ENCODE measurements around the gene KRTAP4-5. TPM values are rescaled to one million over a fixed set of nuclear protein-coding genes. Genes with fewer than 3 reads are reported as not detected.
"Not testable (repeated sequence)": the region's sequence is repeated elsewhere in the genome, so short reads cannot be mapped to it uniquely, and the experiment has no call there.

The KRTAP4-5 gene
- total RNA-seq, 5 donors from 2014 or later (not counting 1 experiment from before 2014, with no cell fraction given): not detected

GRCh38 chr17:41116297-41116696 lies 33.3 kb downstream of the KRTAP4-5 start:
- H3K4me1 Mint-ChIP-seq: peaks cover 15 to 30% (median 26%) of the 10 kb centered on the region in 3 donors
- peaks cover 0 to 6% (median 0%) of the 10 kb centered on the region in 3 donors for H3K9me3 Mint-ChIP-seq
- peaks cover 3 to 7% of the 10 kb centered on the region in 2 experiments for H3K4me1 ChIP-seq (ENCODE audit: control insufficient read depth in 1 of 2, extremely low read depth in 1 of 2, insufficient read depth in 2 of 2, low read length in 2 of 2)
- DNase-seq: no peak
- H3K4me3 Mint-ChIP-seq: no peak overlapping the region
- 29% methylated on average over 1 of the region's 5 CpGs for WGBS (ENCODE audit: insufficient coverage)
- H3K27me3 ChIP-seq (replicated peaks in 1 of 2; ENCODE audit: control insufficient read depth in 2 of 2, extremely low read depth in 1 of 2, insufficient read depth in 2 of 2, low read length in 1 of 2): peaks cover 0 to 7% of the 10 kb centered on the region in 2 experiments
- peak overlapping the region in 1 of 2 donors; percentile 12 for H3K27ac Mint-ChIP-seq
- H3K4me3 ChIP-seq (ENCODE audit: control insufficient read depth in 1 of 2, extremely low read depth in 1 of 2, low read length in 1 of 2): no peak overlapping the region
- no peaks in the 10 kb centered on the region for H3K9me3 ChIP-seq
- H3K36me3 Mint-ChIP-seq: peaks cover 4% of the 10 kb centered on the region
- no peak for ATAC-seq (replicated peaks in 1 of 4)
- ChIA-PET CTCF (interaction anchor here in 1 of 2 donors (0.6 kb wide), 1 partner anchor 778 kb away, joined by 3 read pairs; no protein-coding TSS in a partner anchor), POLR2A (no interaction called here)
- no peak overlapping the region for H3K27ac ChIP-seq (ENCODE audit: low read length)
- no peaks in the 10 kb centered on the region for H3K36me3 ChIP-seq (ENCODE audit: control insufficient read depth in 2 of 2, extremely low read depth in 1 of 2, insufficient read depth in 1 of 2, low read length in 1 of 2)
- H3K27me3 Mint-ChIP-seq: peaks cover 7% of the 10 kb centered on the region in 2 donors

GRCh38 chr17:41111151-41111885 lies 38.3 kb downstream of the KRTAP4-5 start:
- Mint-ChIP-seq H3K4me1 (peaks cover 3 to 10% (median 7%) of the 10 kb centered on the region in 3 donors), H3K4me3 (no peak overlapping the region), H3K27me3 (peaks cover 0 to 8% of the 10 kb centered on the region in 2 donors), H3K9me3 (peaks cover 0 to 11% (median 0%) of the 10 kb centered on the region in 3 donors), H3K27ac (no peak overlapping the region), H3K36me3 (peaks cover 8% of the 10 kb centered on the region)
- Histone ChIP-seq H3K36me3 (ENCODE audit: control insufficient read depth in 2 of 2, extremely low read depth in 1 of 2, insufficient read depth in 1 of 2, low read length in 1 of 2) (no peaks in the 10 kb centered on the region), H3K4me1 (ENCODE audit: control insufficient read depth in 1 of 2, extremely low read depth in 1 of 2, insufficient read depth in 2 of 2, low read length in 2 of 2) (no peaks in the 10 kb centered on the region), H3K4me3 (ENCODE audit: control insufficient read depth in 1 of 2, extremely low read depth in 1 of 2, low read length in 1 of 2) (no peak overlapping the region), H3K27me3 (replicated peaks in 1 of 2; ENCODE audit: control insufficient read depth in 2 of 2, extremely low read depth in 1 of 2, insufficient read depth in 2 of 2, low read length in 1 of 2) (peaks cover 0 to 6% of the 10 kb centered on the region in 2 experiments), H3K27ac (ENCODE audit: low read length) (no peak overlapping the region), H3K9me3 (no peaks in the 10 kb centered on the region)
- ChIA-PET CTCF (no interaction called here), POLR2A (no interaction called here)
- ATAC-seq (replicated peaks in 1 of 4) (no peak), DNase-seq (no peak)
- WGBS (ENCODE audit: insufficient coverage): no CpG with 5 or more reads among the region's 2 CpGs

GRCh38 chr17:41108728-41109386 lies 40.8 kb downstream of the KRTAP4-5 start:
- H3K27ac ChIP-seq (ENCODE audit: low read length); H3K4me3 ChIP-seq (ENCODE audit: control insufficient read depth in 1 of 2, extremely low read depth in 1 of 2, low read length in 1 of 2); H3K27me3 ChIP-seq (replicated peaks in 1 of 2; ENCODE audit: control insufficient read depth in 2 of 2, extremely low read depth in 1 of 2, insufficient read depth in 2 of 2, low read length in 1 of 2); CTCF ChIA-PET; H3K4me1 ChIP-seq (ENCODE audit: control insufficient read depth in 1 of 2, extremely low read depth in 1 of 2, insufficient read depth in 2 of 2, low read length in 2 of 2); H3K4me3 Mint-ChIP-seq; H3K36me3 ChIP-seq (ENCODE audit: control insufficient read depth in 2 of 2, extremely low read depth in 1 of 2, insufficient read depth in 1 of 2, low read length in 1 of 2); H3K9me3 ChIP-seq; POLR2A ChIA-PET; H3K27ac Mint-ChIP-seq; ATAC-seq (replicated peaks in 1 of 4); H3K36me3 Mint-ChIP-seq; DNase-seq; H3K4me1 Mint-ChIP-seq: not testable (repeated sequence)
- WGBS (ENCODE audit: insufficient coverage): no CpG with 5 or more reads among the region's 1 CpG
- H3K9me3 Mint-ChIP-seq: peaks cover 0 to 11% (median 0%) of the 10 kb centered on the region in 3 donors
- H3K27me3 Mint-ChIP-seq: peaks cover 5 to 10% of the 10 kb centered on the region in 2 donors

- POLR2A ChIA-PET: no interaction called here
- Mint-ChIP-seq H3K4me1 (peaks cover 3 to 10% (median 6%) of the 10 kb centered on the region in 3 donors), H3K27ac (no peak overlapping the region), H3K9me3 (peaks cover 0 to 11% (median 0%) of the 10 kb centered on the region in 3 donors), H3K27me3 (peaks cover 5 to 10% of the 10 kb centered on the region in 2 donors), H3K36me3 (peaks cover 6% of the 10 kb centered on the region), H3K4me3 (no peak overlapping the region)
- H3K27me3 ChIP-seq (replicated peaks in 1 of 2; ENCODE audit: control insufficient read depth in 2 of 2, extremely low read depth in 1 of 2, insufficient read depth in 2 of 2, low read length in 1 of 2): no peaks in the 10 kb centered on the region
- DNase-seq: no peak
- WGBS (ENCODE audit: insufficient coverage): no CpG with 5 or more reads among the region's 1 CpG
- no peaks in the 10 kb centered on the region for H3K9me3 ChIP-seq
- no peak overlapping the region for H3K27ac ChIP-seq (ENCODE audit: low read length)
- ATAC-seq (replicated peaks in 1 of 4): no peak
- H3K36me3 ChIP-seq (ENCODE audit: control insufficient read depth in 2 of 2, extremely low read depth in 1 of 2, insufficient read depth in 1 of 2, low read length in 1 of 2): no peaks in the 10 kb centered on the region
- no peaks in the 10 kb centered on the region for H3K4me1 ChIP-seq (ENCODE audit: control insufficient read depth in 1 of 2, extremely low read depth in 1 of 2, insufficient read depth in 2 of 2, low read length in 2 of 2)
- no peak overlapping the region for H3K4me3 ChIP-seq (ENCODE audit: control insufficient read depth in 1 of 2, extremely low read depth in 1 of 2, low read length in 1 of 2)
- CTCF ChIA-PET: no interaction called here
These were observed 41.6 kb downstream of the KRTAP4-5 start for GRCh38 chr17:41107941-41108450.

GRCh38 chr17:41105347-41105746 lies 44.3 kb downstream of the KRTAP4-5 start, which contains the start of gene KRTAP4-9:
TSS of gene KRTAP4-9 (plus strand) at chr17:41105389. CDS start at chr17:41105389, 0 bp downstream.
- H3K27ac ChIP-seq (ENCODE audit: low read length); DNase-seq; CTCF ChIA-PET; H3K36me3 ChIP-seq (ENCODE audit: control insufficient read depth in 2 of 2, extremely low read depth in 1 of 2, insufficient read depth in 1 of 2, low read length in 1 of 2); H3K4me3 ChIP-seq (ENCODE audit: control insufficient read depth in 1 of 2, extremely low read depth in 1 of 2, low read length in 1 of 2); H3K4me1 ChIP-seq (ENCODE audit: control insufficient read depth in 1 of 2, extremely low read depth in 1 of 2, insufficient read depth in 2 of 2, low read length in 2 of 2); H3K9me3 ChIP-seq; H3K4me3 Mint-ChIP-seq; ATAC-seq (replicated peaks in 1 of 4); POLR2A ChIA-PET; H3K27me3 Mint-ChIP-seq; H3K27me3 ChIP-seq (replicated peaks in 1 of 2; ENCODE audit: control insufficient read depth in 2 of 2, extremely low read depth in 1 of 2, insufficient read depth in 2 of 2, low read length in 1 of 2); H3K36me3 Mint-ChIP-seq; H3K9me3 Mint-ChIP-seq: not testable (repeated sequence)
- 74% methylated on average over 9 of the region's 10 CpGs for WGBS (ENCODE audit: insufficient coverage)
- Mint-ChIP-seq H3K27ac (peak within 1 kb of the TSS in 1 of 2 donors; percentile 41), H3K4me1 (peaks cover 3 to 12% (median 8%) of the 10 kb centered on the region in 3 donors)

- peaks cover 10 to 21% (median 16%) of the 10 kb centered on the region in 3 donors for H3K4me1 Mint-ChIP-seq
- H3K27me3 ChIP-seq (replicated peaks in 1 of 2; ENCODE audit: control insufficient read depth in 2 of 2, extremely low read depth in 1 of 2, insufficient read depth in 2 of 2, low read length in 1 of 2); H3K4me1 ChIP-seq (ENCODE audit: control insufficient read depth in 1 of 2, extremely low read depth in 1 of 2, insufficient read depth in 2 of 2, low read length in 2 of 2); H3K4me3 Mint-ChIP-seq; POLR2A ChIA-PET; H3K9me3 ChIP-seq; ATAC-seq (replicated peaks in 1 of 4); H3K27ac Mint-ChIP-seq; H3K36me3 ChIP-seq (ENCODE audit: control insufficient read depth in 2 of 2, extremely low read depth in 1 of 2, insufficient read depth in 1 of 2, low read length in 1 of 2); H3K9me3 Mint-ChIP-seq; DNase-seq; H3K27ac ChIP-seq (ENCODE audit: low read length); CTCF ChIA-PET; H3K27me3 Mint-ChIP-seq; H3K4me3 ChIP-seq (ENCODE audit: control insufficient read depth in 1 of 2, extremely low read depth in 1 of 2, low read length in 1 of 2); H3K36me3 Mint-ChIP-seq: not testable (repeated sequence)
- WGBS (ENCODE audit: insufficient coverage): no CpG with 5 or more reads among the region's 2 CpGs
These were observed 45.1 kb downstream of the KRTAP4-5 start for GRCh38 chr17:41104386-41105038.

Data from T-cell (primary cell).